Choroid plexus epithelial cell (primary cell): ENCODE results near the gene CCDC82.
A peak's percentile ranks its signal among the peaks of the same experiment; 100 is the strongest.

ENCODE experiments used
- DNase-seq: peaks from one replicate; pipeline ENCODE4 v3.0.0-alpha.2; 2010; ENCODE audit warnings: low read depth
- H3K4me3 ChIP-seq: 2 replicates; pipeline ENCODE4 v1.5.1; 2011; ENCODE audit warnings: low read depth, mild to moderate bottlenecking, control low read depth, low read length, moderate library complexity
- TF ChIP-seq, protein P1 (sequence below): conservative IDR thresholded peaks from 2 replicates; pipeline ENCODE4 v1.5.1; 2011; ENCODE audit warnings: low read depth, mild to moderate bottlenecking, control low read depth, inconsistent platforms, low read length, moderate library complexity

The CCDC82 gene

DNA sequence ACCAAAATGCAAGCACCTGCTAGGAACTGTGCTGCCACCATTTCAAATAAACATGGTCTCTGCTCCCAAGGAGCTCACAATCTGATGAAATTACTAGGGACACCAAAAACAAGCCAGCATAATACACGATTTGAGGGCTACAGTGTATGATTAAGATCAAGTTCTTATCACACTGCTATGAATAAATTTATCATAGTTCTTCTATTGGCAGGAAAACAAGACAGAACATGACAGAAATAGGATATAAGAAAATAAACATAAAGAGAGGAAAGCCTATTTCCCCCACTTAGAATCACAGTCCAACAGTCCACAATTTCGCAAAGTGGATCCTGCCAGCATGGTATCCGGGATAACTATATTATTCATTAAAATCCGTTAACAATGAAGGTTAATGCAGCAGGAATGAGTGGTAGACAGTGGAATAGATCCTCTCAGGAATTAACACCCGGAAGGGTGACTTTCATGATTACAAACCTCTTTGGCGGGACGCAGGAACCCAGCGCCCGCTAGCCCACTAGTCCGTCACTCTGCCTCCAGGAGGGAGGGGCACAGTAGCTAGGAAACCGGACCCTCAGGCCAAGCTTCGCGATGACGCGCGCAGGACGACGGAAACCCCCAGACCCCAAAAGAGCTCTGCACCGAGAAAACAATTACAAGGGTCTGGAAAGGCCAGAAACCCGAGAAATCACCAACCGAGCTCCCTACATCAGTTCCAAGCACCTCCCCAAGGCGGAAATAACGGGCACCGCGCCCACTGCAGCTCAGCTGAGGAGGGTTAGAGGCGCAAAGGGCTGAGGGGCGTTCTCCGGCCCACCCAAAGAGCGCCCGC is 607 bp downstream of the CCDC82 start:
- TF ChIP-seq, protein P1, sequence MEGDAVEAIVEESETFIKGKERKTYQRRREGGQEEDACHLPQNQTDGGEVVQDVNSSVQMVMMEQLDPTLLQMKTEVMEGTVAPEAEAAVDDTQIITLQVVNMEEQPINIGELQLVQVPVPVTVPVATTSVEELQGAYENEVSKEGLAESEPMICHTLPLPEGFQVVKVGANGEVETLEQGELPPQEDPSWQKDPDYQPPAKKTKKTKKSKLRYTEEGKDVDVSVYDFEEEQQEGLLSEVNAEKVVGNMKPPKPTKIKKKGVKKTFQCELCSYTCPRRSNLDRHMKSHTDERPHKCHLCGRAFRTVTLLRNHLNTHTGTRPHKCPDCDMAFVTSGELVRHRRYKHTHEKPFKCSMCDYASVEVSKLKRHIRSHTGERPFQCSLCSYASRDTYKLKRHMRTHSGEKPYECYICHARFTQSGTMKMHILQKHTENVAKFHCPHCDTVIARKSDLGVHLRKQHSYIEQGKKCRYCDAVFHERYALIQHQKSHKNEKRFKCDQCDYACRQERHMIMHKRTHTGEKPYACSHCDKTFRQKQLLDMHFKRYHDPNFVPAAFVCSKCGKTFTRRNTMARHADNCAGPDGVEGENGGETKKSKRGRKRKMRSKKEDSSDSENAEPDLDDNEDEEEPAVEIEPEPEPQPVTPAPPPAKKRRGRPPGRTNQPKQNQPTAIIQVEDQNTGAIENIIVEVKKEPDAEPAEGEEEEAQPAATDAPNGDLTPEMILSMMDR = no peak
- peak overlapping the region; percentile 83 for H3K4me3 ChIP-seq
- no peak for DNase-seq

DNA sequence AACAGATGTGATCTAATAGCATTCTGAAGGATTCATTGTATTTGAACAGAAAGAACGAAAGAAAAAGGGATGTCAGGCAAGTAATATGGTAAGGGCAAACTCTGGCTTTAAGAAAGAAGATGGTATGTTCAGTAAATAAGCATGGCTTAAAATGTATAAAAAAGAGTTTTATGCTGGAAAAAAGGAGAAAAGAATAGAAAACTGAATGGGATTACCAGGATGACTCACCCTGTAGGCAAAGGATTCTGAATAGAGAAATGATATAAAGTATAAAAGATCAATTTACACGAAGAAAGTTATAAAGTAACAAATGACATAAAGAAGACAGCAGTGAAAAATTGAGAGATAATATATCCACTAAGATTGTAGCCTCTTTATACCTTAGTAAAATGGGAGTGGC is 4.5 kb downstream of the CCDC82 start:
- H3K4me3 ChIP-seq = no peak overlapping the region
- DNase-seq = no peak
- TF ChIP-seq, protein P1 = no peak

DNA sequence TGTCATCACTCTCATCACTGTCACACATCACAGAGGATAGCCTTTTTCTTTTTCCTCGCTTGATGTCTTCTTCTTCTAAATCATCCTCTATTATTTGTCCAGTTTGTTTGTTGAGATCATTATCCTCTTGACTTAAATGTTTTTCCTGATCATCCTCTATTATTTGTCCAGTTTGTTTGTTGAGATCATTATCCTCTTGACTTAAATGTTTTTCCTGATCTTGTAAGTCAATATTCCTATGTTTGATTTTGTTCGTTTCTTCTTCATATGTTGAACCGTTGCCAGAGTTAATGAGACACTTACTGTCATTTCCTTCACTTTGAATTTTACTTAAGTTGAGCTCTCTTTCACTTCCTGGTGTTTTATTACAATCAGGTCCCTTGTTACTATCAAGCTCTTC is 5.6 kb downstream of the CCDC82 start:
- H3K4me3 ChIP-seq = no peak overlapping the region
- DNase-seq = no peak
- TF ChIP-seq, protein P1 = no peak

DNA sequence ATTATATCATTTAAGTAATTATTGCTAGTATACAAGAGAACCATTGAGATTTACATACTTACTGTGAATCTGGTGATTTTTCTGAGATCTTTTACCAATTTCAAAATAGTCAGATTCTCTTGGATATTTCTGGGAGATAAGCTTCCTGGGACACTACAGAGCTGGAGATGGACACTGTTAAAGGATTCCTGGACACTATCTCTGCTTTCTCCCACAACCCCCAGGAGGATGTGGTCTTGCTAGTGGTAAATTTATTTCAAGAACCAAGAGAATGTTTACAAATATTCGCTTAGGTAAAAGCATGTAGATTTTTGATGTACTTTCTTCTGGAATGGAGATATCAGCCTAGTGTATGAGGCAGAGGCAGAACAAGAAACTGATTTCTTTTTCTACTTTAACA is 12.9 kb downstream of the CCDC82 start:
- DNase-seq = no peak

DNA sequence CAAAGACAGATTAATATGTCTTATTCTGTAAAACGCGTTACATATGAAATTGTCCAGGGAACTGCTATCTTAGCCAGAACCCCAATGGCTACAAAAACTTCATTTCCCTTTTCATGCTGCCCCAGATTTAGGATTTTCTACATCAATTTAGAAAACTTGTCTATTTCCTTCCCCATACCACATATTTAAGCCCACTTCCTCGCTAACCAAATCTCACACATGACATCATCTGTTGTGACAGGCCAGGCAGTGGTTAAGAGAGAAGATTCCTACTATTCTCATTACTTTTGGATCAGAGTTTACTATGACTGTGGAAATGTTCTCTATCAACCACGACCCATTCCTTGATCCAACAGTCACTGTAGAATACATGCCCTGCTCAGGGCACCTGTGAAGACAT is 15.9 kb downstream of the CCDC82 start:
- H3K4me3 ChIP-seq = no peak overlapping the region
- TF ChIP-seq, protein P1 = no peak
- DNase-seq = no peak

More for the DNA sequence above, 12.9 kb downstream of the CCDC82 start:
- no peak overlapping the region for H3K4me3 ChIP-seq
- TF ChIP-seq, protein P1 = no peak

DNA sequence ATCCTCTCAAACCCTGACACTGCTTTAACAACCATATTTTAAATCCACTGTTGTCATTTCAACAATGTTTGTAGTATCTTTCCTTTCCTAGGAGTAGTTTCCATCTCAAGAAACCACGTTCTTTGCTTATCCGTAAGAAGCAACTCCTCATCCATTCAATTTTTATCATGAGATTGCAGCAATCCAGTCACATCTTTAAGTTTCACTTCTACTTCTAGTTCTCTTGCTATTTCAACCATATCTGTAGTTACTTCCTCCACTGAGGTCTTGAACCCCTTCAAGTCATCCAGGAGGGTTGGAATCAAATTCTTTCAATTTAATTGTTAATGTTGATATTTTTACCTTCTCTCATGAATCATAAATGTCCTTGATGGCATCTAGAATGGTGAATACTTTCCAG is 22.4 kb downstream of the CCDC82 start:
- TF ChIP-seq, protein P1 = no peak

DNA sequence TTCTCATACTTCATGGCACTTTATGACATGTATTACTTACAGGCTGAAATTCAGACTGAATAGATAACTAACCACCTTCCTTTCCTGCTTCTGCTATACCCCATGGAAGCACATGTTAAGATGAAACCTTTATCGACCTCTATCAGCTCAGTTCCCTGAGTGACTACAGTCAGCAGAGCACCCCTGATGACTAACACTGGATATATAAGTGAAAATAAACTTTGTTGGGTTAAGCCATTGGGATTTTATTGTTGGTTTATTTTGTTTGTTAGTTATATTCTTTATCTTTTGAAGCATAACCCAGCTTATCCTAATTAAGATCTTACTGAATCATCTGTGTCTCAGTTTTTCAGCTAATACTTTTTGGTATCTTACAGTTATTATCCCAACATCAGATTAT is 23.7 kb downstream of the CCDC82 start:
- TF ChIP-seq, protein P1 = no peak
- no peak overlapping the region for H3K4me3 ChIP-seq
- DNase-seq = peak; percentile 1

More for the DNA sequence above, 22.4 kb downstream of the CCDC82 start:
- H3K4me3 ChIP-seq = no peak overlapping the region
- DNase-seq = no peak
